ENCODE results near the gene NET1. TPM values are rescaled to one million over a fixed set of nuclear protein-coding genes. Genes with fewer than 3 reads are reported as not detected.
"Not testable (repeated sequence)": the region's sequence is repeated elsewhere in the genome, so short reads cannot be mapped to it uniquely, and the experiment has no call there.

The NET1 gene
- total and polyA plus RNA-seq, 2 experiments from 2014 or later, result 62.5 to 96.4 TPM

- Histone ChIP-seq H3K4me2 (no peak overlapping the region), H4K20me1 (ENCODE audit: insufficient read depth, poor library complexity, severe bottlenecking) (no peaks in the 10 kb centered on the region), H3K4me1 (ENCODE audit: insufficient read depth) (no peaks in the 10 kb centered on the region), H3K27ac (no peak overlapping the region), H2AFZ (no peak overlapping the region), H3K79me2 (no peaks in the 10 kb centered on the region), H3K9me2 (replicated peaks; ENCODE audit: insufficient read depth) (no peaks in the 10 kb centered on the region), H3K4me3 (no peak overlapping the region), H3K36me3 (replicated peaks; ENCODE audit: insufficient read depth, low read depth) (no peaks in the 10 kb centered on the region), H3K9me3 (ENCODE audit: low read depth) (no peaks in the 10 kb centered on the region), H3K27me3 (no peaks in the 10 kb centered on the region)
- TF ChIP-seq EZH2 (IDR thresholded peaks at IDR 0.05; ENCODE audit: borderline replicate concordance) (no peak), EZH2phosphoT487 (IDR thresholded peaks at IDR 0.05; ENCODE audit: low read depth, severe bottlenecking, unreplicated experiment) (no peak)
- TF ChIP-seq, protein P1, sequence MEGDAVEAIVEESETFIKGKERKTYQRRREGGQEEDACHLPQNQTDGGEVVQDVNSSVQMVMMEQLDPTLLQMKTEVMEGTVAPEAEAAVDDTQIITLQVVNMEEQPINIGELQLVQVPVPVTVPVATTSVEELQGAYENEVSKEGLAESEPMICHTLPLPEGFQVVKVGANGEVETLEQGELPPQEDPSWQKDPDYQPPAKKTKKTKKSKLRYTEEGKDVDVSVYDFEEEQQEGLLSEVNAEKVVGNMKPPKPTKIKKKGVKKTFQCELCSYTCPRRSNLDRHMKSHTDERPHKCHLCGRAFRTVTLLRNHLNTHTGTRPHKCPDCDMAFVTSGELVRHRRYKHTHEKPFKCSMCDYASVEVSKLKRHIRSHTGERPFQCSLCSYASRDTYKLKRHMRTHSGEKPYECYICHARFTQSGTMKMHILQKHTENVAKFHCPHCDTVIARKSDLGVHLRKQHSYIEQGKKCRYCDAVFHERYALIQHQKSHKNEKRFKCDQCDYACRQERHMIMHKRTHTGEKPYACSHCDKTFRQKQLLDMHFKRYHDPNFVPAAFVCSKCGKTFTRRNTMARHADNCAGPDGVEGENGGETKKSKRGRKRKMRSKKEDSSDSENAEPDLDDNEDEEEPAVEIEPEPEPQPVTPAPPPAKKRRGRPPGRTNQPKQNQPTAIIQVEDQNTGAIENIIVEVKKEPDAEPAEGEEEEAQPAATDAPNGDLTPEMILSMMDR (IDR thresholded peaks at IDR 0.05; ENCODE audit: poor library complexity), result no peak
- WGBS (ENCODE audit: low lambda C conversion rate, missing lambda C conversion rate), result 69% methylated on average over 4 of the region's 4 CpGs
- DNase-seq (ENCODE audit: low spot score), result no peak
Measured at GRCh38 chr10:5376450-5376849, 35.9 kb upstream of the NET1 start.

- 91% methylated on average over 5 of the region's 5 CpGs for WGBS (ENCODE audit: low lambda C conversion rate, missing lambda C conversion rate)
- not testable (repeated sequence) for H3K27me3 ChIP-seq; H3K4me3 ChIP-seq; H3K4me2 ChIP-seq; H3K4me1 ChIP-seq (ENCODE audit: insufficient read depth); H3K36me3 ChIP-seq (replicated peaks; ENCODE audit: insufficient read depth, low read depth); DNase-seq (ENCODE audit: low spot score); H3K9me3 ChIP-seq (ENCODE audit: low read depth); H2AFZ ChIP-seq; H4K20me1 ChIP-seq (ENCODE audit: insufficient read depth, poor library complexity, severe bottlenecking); H3K27ac ChIP-seq; H3K9me2 ChIP-seq (replicated peaks; ENCODE audit: insufficient read depth); H3K79me2 ChIP-seq
Measured at GRCh38 chr10:5379202-5379601, 33.2 kb upstream of the NET1 start.

GRCh38 chr10:5380395-5380794, 32.0 kb upstream of the NET1 start:
- not testable (repeated sequence) for H2AFZ ChIP-seq; H3K4me1 ChIP-seq (ENCODE audit: insufficient read depth); H3K4me2 ChIP-seq; H3K27me3 ChIP-seq; H3K36me3 ChIP-seq (replicated peaks; ENCODE audit: insufficient read depth, low read depth); H3K79me2 ChIP-seq; H3K9me3 ChIP-seq (ENCODE audit: low read depth); H4K20me1 ChIP-seq (ENCODE audit: insufficient read depth, poor library complexity, severe bottlenecking); H3K27ac ChIP-seq; DNase-seq (ENCODE audit: low spot score); H3K4me3 ChIP-seq; H3K9me2 ChIP-seq (replicated peaks; ENCODE audit: insufficient read depth)
- WGBS (ENCODE audit: low lambda C conversion rate, missing lambda C conversion rate), result 95% methylated on average over 12 of the region's 12 CpGs

GRCh38 chr10:5381187-5381586, 31.2 kb upstream of the NET1 start:
- H3K36me3 ChIP-seq (replicated peaks; ENCODE audit: insufficient read depth, low read depth), result no peaks in the 10 kb centered on the region
- H3K79me2 ChIP-seq, result no peaks in the 10 kb centered on the region
- H3K27me3 ChIP-seq, result no peaks in the 10 kb centered on the region
- no peak for DNase-seq (ENCODE audit: low spot score)
- no peak overlapping the region for H2AFZ ChIP-seq
- no peaks in the 10 kb centered on the region for H3K9me3 ChIP-seq (ENCODE audit: low read depth)
- WGBS (ENCODE audit: low lambda C conversion rate, missing lambda C conversion rate), result no CpG with 5 or more reads among the region's 2 CpGs
- H3K9me2 ChIP-seq (replicated peaks; ENCODE audit: insufficient read depth), result no peaks in the 10 kb centered on the region
- no peak overlapping the region for H3K4me3 ChIP-seq
- peaks cover 4% of the 10 kb centered on the region for H3K4me1 ChIP-seq (ENCODE audit: insufficient read depth)
- no peaks in the 10 kb centered on the region for H4K20me1 ChIP-seq (ENCODE audit: insufficient read depth, poor library complexity, severe bottlenecking)
- H3K4me2 ChIP-seq, result no peak overlapping the region
- no peak overlapping the region for H3K27ac ChIP-seq
- TF ChIP-seq, protein P1 (IDR thresholded peaks at IDR 0.05; ENCODE audit: poor library complexity), result no peak
- TF ChIP-seq EZH2phosphoT487 (IDR thresholded peaks at IDR 0.05; ENCODE audit: low read depth, severe bottlenecking, unreplicated experiment), result no peak
- no peak for TF ChIP-seq EZH2 (IDR thresholded peaks at IDR 0.05; ENCODE audit: borderline replicate concordance)

DNA sequence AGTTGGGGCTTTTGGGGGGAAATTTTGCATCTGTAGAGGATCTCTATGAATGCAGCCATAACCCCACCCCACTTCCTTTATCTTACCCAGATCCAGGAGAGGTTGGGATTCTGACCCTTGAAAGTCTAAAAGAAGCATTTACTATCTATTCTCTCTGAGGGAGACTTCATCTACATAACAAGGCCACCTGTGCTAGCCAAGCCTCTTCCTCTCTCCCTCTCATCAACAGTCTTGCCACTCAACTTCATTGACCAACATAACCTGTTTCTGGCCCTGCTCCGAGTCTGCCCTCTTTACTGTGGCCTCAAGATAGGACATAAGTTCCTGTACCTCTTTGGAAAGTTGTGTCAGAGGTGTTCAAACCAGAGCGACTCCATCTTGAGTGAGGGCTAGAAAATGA, 27.1 kb upstream of the NET1 start:
- Histone ChIP-seq H3K27me3 (no peaks in the 10 kb centered on the region), H3K79me2 (no peaks in the 10 kb centered on the region), H3K4me3 (no peak overlapping the region), H4K20me1 (ENCODE audit: insufficient read depth, poor library complexity, severe bottlenecking) (no peaks in the 10 kb centered on the region), H3K9me3 (ENCODE audit: low read depth) (peaks cover 5% of the 10 kb centered on the region), H3K4me1 (ENCODE audit: insufficient read depth) (peaks cover 4% of the 10 kb centered on the region), H2AFZ (no peak overlapping the region), H3K36me3 (replicated peaks; ENCODE audit: insufficient read depth, low read depth) (no peaks in the 10 kb centered on the region), H3K27ac (no peak overlapping the region), H3K4me2 (no peak overlapping the region), H3K9me2 (replicated peaks; ENCODE audit: insufficient read depth) (no peaks in the 10 kb centered on the region)
- WGBS (ENCODE audit: low lambda C conversion rate, missing lambda C conversion rate), result 86% methylated on average over 2 of the region's 2 CpGs
- TF ChIP-seq, protein P1 (IDR thresholded peaks at IDR 0.05; ENCODE audit: poor library complexity), result no peak
- TF ChIP-seq EZH2phosphoT487 (IDR thresholded peaks at IDR 0.05; ENCODE audit: low read depth, severe bottlenecking, unreplicated experiment) (no peak), EZH2 (IDR thresholded peaks at IDR 0.05; ENCODE audit: borderline replicate concordance) (no peak)
- DNase-seq (ENCODE audit: low spot score), result no peak
